Type B pancreatic cell (in vitro differentiated cells): ENCODE measurements around the gene TMEM116. TPM values are rescaled to one million over a fixed set of nuclear protein-coding genes. Genes with fewer than 3 reads are reported as not detected.

ENCODE experiments used
- DNase-seq: peaks from one replicate; pipeline ENCODE4 v3.0.0; 2021; ENCODE audit warnings: mixed read lengths; ENCODE audit not compliant: unreplicated experiment; ENCODE audit errors: extremely low spot score
- H3K27ac Mint-ChIP-seq: 2 replicates; pipeline ENCODE4 v1.8.0; 2021; ENCODE audit warnings: mild to moderate bottlenecking, mixed read lengths
- H3K27me3 Mint-ChIP-seq: 2 replicates; pipeline ENCODE4 v1.8.0; 2021; ENCODE audit warnings: mixed read lengths
- H3K36me3 Mint-ChIP-seq: 2 replicates; pipeline ENCODE4 v1.8.0; 2021; ENCODE audit warnings: mixed read lengths
- H3K4me1 Mint-ChIP-seq: one replicate; pipeline ENCODE4 v1.8.0; 2021; ENCODE audit warnings: mixed read lengths; ENCODE audit not compliant: unreplicated experiment
- H3K4me3 Mint-ChIP-seq: 2 replicates; pipeline ENCODE4 v1.8.0; 2021; ENCODE audit warnings: mild to moderate bottlenecking, mixed read lengths
- H3K9me3 Mint-ChIP-seq: 2 replicates; pipeline ENCODE4 v1.8.0; 2021; ENCODE audit warnings: mixed read lengths
- CTCF ChIP-seq: fragments of 200-600 bp; sonication (generic); conservative IDR thresholded peaks from 2 replicates; pipeline ENCODE4 v1.5.0; 2021; ENCODE audit warnings: antibody characterized with exemption, mild to moderate bottlenecking
- total RNA-seq: library from RNA; stranded (reverse); gene quantifications from 2 replicates; pipeline ENCODE4 v1.2.1, GENCODE V29; 2021; ENCODE audit warnings: low replicate concordance

TMEM116 gene
- total RNA-seq, 1 donor from 2014 or later: 18.0 TPM

DNA sequence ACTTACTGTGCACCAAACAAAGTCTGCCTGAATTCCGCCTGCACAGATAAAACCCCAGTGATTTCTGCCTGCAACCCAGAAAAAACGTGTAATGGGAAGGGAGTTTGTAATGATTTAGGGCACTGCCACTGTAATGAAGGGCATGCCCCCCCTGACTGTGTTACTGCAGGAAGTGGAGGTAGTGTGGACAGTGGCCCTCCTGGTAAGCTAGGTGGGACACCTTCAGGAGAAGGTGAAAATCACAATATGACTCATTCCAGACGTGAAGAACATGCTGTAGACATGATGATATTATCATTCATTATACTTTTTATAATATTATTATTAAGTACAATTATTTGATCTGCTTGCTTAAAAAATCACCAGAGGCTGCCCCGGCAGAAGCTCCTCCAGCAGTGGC is 111.8 kb downstream of the TMEM116 start:
- no peaks in the 10 kb centered on the region for H3K9me3 Mint-ChIP-seq
- no peak overlapping the region for H3K27ac Mint-ChIP-seq
- no peak overlapping the region for H3K4me3 Mint-ChIP-seq
- no peak for DNase-seq
- TF ChIP-seq CTCF: no peak
- peaks cover 32% of the 10 kb centered on the region for H3K36me3 Mint-ChIP-seq
- H3K27me3 Mint-ChIP-seq: no peaks in the 10 kb centered on the region
- no peaks in the 10 kb centered on the region for H3K4me1 Mint-ChIP-seq

- TF ChIP-seq CTCF: no peak
- Mint-ChIP-seq H3K27ac (no peak overlapping the region), H3K27me3 (no peaks in the 10 kb centered on the region), H3K36me3 (peaks cover 34% of the 10 kb centered on the region), H3K4me3 (no peak overlapping the region), H3K4me1 (no peaks in the 10 kb centered on the region), H3K9me3 (no peaks in the 10 kb centered on the region)
- no peak for DNase-seq
Observed at GRCh38 chr12:111894556-111894955, 118.4 kb downstream of the TMEM116 start.

DNA sequence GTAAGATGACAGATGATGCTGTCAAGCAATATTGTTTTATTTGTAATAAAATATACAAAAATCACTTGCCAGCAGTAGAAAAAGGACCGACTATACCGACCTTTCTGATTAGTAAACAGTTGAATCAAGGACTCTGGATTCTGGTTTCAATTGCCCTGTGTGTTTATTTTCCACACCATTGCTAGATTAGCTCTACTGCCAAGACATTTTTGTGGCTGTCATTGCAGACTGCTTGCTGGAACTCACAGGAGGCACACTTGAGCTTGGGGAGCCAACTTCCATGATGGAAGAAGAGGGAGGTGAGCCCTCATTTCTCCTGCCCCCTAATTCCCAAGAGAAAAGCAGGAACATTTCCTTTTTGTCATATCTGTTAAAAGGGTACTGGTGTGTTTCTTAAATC is 119.7 kb downstream of the TMEM116 start:
- no peak overlapping the region for H3K4me3 Mint-ChIP-seq
- H3K4me1 Mint-ChIP-seq: no peaks in the 10 kb centered on the region
- no peaks in the 10 kb centered on the region for H3K27me3 Mint-ChIP-seq
- H3K27ac Mint-ChIP-seq: no peak overlapping the region
- H3K36me3 Mint-ChIP-seq: peaks cover 27% of the 10 kb centered on the region
- H3K9me3 Mint-ChIP-seq: no peaks in the 10 kb centered on the region
- DNase-seq: no peak
- no peak for TF ChIP-seq CTCF

- H3K36me3 Mint-ChIP-seq: peaks cover 40% of the 10 kb centered on the region
- no peak overlapping the region for H3K27ac Mint-ChIP-seq
Observed at GRCh38 chr12:111887926-111888745, 124.8 kb downstream of the TMEM116 start.

GRCh38 chr12:111886662-111887545 is 126.1 kb downstream of the TMEM116 start:
- Mint-ChIP-seq H3K4me3 (no peak overlapping the region), H3K27me3 (no peaks in the 10 kb centered on the region), H3K9me3 (no peaks in the 10 kb centered on the region), H3K4me1 (no peaks in the 10 kb centered on the region), H3K36me3 (peaks cover 35% of the 10 kb centered on the region), H3K27ac (no peak overlapping the region)
- no peak for DNase-seq
- no peak for TF ChIP-seq CTCF

More at GRCh38 chr12:111887926-111888745, 124.8 kb downstream of the TMEM116 start:
- Mint-ChIP-seq H3K27me3 (no peaks in the 10 kb centered on the region), H3K4me3 (no peak overlapping the region), H3K9me3 (no peaks in the 10 kb centered on the region), H3K4me1 (no peaks in the 10 kb centered on the region)
- DNase-seq: no peak
- no peak for TF ChIP-seq CTCF
